Uterus (tissue), 4 donors: Measurements from ENCODE around the gene TGIF2. TPM values are rescaled to one million over a fixed set of nuclear protein-coding genes. Genes with fewer than 3 reads are reported as not detected.
"Not testable (repeated sequence)": the region's sequence is repeated elsewhere in the genome, so short reads cannot be mapped to it uniquely, and the experiment has no call there.

ENCODE experiments used
- DNase-seq, 2 donors: peaks; one replicate each; pipeline ENCODE4 v3.0.0-alpha.2; 2019 to 2020
- H3K27ac ChIP-seq, 2 donors: fragments of 200-600 bp; sonication (generic); 1 replicate in 1 of 2; 2 replicates in 1 of 2; pipeline ENCODE4 v1.5.1; 2016 to 2018
- H3K27me3 ChIP-seq, 2 donors: fragments of 200-600 bp; sonication (generic); one replicate each; pipeline ENCODE4 v1.5.1; 2018 to 2019; ENCODE audit warnings: control low read depth in 1 of 2
- H3K36me3 ChIP-seq, 2 donors: fragments of 200-600 bp; sonication (generic); one replicate each; pipeline ENCODE4 v1.5.1; 2019; ENCODE audit warnings: control low read depth in 1 of 2
- H3K4me1 ChIP-seq, 2 donors: fragments of 200-600 bp; sonication (generic); one replicate each; pipeline ENCODE4 v1.5.1; 2018 to 2019; ENCODE audit warnings: control low read depth in 1 of 2
- H3K4me3 ChIP-seq, 2 donors: fragments of 200-600 bp; sonication (generic); 1 replicate in 1 of 2; 2 replicates in 1 of 2; pipeline ENCODE4 v1.5.1; 2018 to 2019; ENCODE audit warnings: mild to moderate bottlenecking in 1 of 2
- H3K9me3 ChIP-seq, 2 donors: fragments of 200-600 bp; sonication (generic); one replicate each; pipeline ENCODE4 v1.5.1; 2019; ENCODE audit warnings: control low read depth in 1 of 2
- CTCF ChIP-seq, 4 experiments: fragments of 200-600 bp in 2 of 4; fragments of 450-650 bp in 2 of 4; sonication (generic) in 2 of 4; IDR thresholded peaks; one replicate each; pipeline ENCODE4 v1.5.1; 2016 to 2019; ENCODE audit warnings: antibody characterized with exemption in 4 of 4, mild to moderate bottlenecking in 2 of 4, moderate library complexity in 1 of 4
- POLR2A ChIP-seq, 2 donors: fragments of 450-650 bp; IDR thresholded peaks; one replicate each; pipeline ENCODE4 v1.6.1; 2016; ENCODE audit warnings: antibody characterized with exemption in 2 of 2, mild to moderate bottlenecking in 1 of 2, moderate library complexity in 1 of 2
- intact Hi-C: fragments of 100-400 bp; cut with DNase I; formaldehyde crosslinking; loops from one replicate; pipeline ENCODE4 v1.15.1; 2023; ENCODE audit warnings: low total_unique reads
- total RNA-seq, 4 donors: library from RNA; depleted of rRNA in 3 of 4; stranded (reverse); fragments of >200 nt in 3 of 4; gene quantifications; one replicate each; pipeline versions ENCODE4 v1.1.0 to v1.2.4, GENCODE V29; 2014 to 2023
- donor health status: DM: yes; HTN: yes; CAD: no.

Gene TGIF2
- total RNA-seq, 4 donors from 2014 or later, result 3.3 to 35.7 (median 17.7) TPM

GRCh38 chr20:36550790-36551299 lies 22.6 kb upstream of the TGIF2 start:
- no peaks in the 10 kb centered on the region for H3K9me3 ChIP-seq
- H3K36me3 ChIP-seq, result no peaks in the 10 kb centered on the region
- H3K27ac ChIP-seq, result peak overlapping the region; percentile 22 to 46
- no peak overlapping the region for H3K4me3 ChIP-seq
- peak; percentile 50 to 58 for DNase-seq
- H3K4me1 ChIP-seq, result peaks cover 0 to 7% of the 10 kb centered on the region in 2 donors
- no peaks in the 10 kb centered on the region for H3K27me3 ChIP-seq
- intact Hi-C loops, result loop anchor here (10.0 kb wide), 1 partner anchor 54 kb away; the partner anchor contains the start of gene RAB5IF
- TF ChIP-seq POLR2A (IDR thresholded peaks at IDR 0.05) (no peak), CTCF (IDR thresholded peaks at IDR 0.05) (no peak)

- Histone ChIP-seq H3K9me3 (no peaks in the 10 kb centered on the region), H3K4me1 (no peaks in the 10 kb centered on the region), H3K27me3 (no peaks in the 10 kb centered on the region), H3K4me3 (no peak overlapping the region), H3K27ac (no peak overlapping the region), H3K36me3 (no peaks in the 10 kb centered on the region)
- TF ChIP-seq CTCF (IDR thresholded peaks at IDR 0.05), result no peak
- TF ChIP-seq POLR2A (IDR thresholded peaks at IDR 0.05), result no peak
- no peak for DNase-seq
- intact Hi-C loops, result loop anchor here (10.0 kb wide), 1 partner anchor 50 kb away; the partner anchor contains the start of gene RAB5IF
These were observed 18.1 kb upstream of the TGIF2 start for GRCh38 chr20:36555248-36555647.

DNA sequence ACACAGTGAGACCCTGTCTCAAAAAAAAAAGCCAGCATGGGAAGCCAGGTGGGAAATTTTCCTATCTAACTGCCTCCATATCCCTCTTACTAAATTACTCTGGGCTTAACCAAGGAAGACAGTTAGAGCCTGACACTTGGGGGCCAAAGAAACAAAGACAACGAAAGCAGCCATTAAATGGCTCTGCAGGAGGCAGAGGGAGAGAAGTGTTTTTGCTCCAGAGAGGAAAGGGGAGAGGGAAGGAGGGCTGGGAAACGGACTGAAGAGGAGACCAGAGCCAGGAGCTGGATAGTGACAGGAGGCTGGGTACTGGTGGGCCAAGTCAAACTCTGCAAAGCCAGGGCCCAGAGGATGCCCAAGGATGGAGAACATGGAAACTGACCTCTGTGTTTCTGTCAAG lies 10.7 kb upstream of the TGIF2 start:
- Histone ChIP-seq H3K27ac (no peak overlapping the region), H3K9me3 (no peaks in the 10 kb centered on the region), H3K27me3 (no peaks in the 10 kb centered on the region), H3K4me1 (no peaks in the 10 kb centered on the region), H3K4me3 (no peak overlapping the region), H3K36me3 (no peaks in the 10 kb centered on the region)
- DNase-seq, result no peak
- TF ChIP-seq POLR2A (IDR thresholded peaks at IDR 0.05) (no peak), CTCF (IDR thresholded peaks at IDR 0.05) (no peak)
- intact Hi-C loops, result no loop called here

- Histone ChIP-seq H3K27ac (no peak overlapping the region), H3K27me3 (no peaks in the 10 kb centered on the region), H3K9me3 (no peaks in the 10 kb centered on the region), H3K4me3 (no peak overlapping the region), H3K4me1 (no peaks in the 10 kb centered on the region), H3K36me3 (no peaks in the 10 kb centered on the region)
- no peak for DNase-seq
- intact Hi-C loops, result no loop called here
- no peak for TF ChIP-seq POLR2A (IDR thresholded peaks at IDR 0.05)
- no peak for TF ChIP-seq CTCF (IDR thresholded peaks at IDR 0.05)
These were observed 10.0 kb upstream of the TGIF2 start for GRCh38 chr20:36563374-36563773.

DNA sequence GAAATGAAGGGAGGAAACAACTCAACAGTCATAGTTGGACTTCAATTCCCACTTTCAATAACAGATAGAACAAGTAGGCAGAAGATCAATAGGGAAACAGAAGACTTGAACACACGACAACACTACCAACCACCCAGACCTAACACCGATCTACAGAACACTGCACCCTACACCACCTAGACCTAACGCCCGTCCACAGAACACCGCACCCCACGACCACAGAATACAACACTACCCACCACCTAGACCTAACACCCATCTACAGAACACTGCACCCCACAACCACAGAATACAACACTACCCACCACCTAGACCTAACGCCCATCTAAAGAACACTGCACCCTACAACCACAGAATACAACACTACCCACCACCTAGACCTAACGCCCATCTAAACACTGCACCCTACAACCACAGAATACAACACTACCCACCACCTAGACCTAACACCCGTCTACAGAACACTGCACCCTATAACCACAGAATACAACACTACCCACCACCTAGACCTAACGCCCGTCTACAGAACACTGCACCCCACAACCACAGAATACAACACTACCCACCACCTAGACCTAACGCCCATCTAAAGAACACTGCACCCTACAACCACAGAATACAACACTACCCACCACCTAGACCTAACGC lies 9.2 kb upstream of the TGIF2 start:
- H3K36me3 ChIP-seq, H3K27ac ChIP-seq, H3K9me3 ChIP-seq, DNase-seq, H3K27me3 ChIP-seq, H3K4me3 ChIP-seq, H3K4me1 ChIP-seq, intact Hi-C loops: not testable (repeated sequence)

DNA sequence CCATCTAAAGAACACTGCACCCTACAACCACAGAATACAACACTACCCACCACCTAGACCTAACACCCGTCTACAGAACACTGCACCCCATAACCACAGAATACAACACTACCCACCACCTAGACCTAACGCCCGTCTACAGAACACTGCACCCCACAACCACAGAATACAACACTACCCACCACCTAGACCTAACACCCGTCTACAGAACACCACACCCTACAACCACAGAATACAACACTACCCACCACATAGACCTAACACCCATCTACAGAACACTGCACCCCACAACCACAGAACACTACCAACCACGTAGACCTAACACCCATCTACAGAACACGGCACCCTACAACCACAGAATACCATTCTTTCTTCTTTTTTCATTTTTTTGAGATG lies 8.7 kb upstream of the TGIF2 start:
- H3K4me3 ChIP-seq, H3K4me1 ChIP-seq, H3K36me3 ChIP-seq, H3K27ac ChIP-seq, intact Hi-C loops, DNase-seq, H3K9me3 ChIP-seq, H3K27me3 ChIP-seq: not testable (repeated sequence)
